Mesenchymal stem cell (in vitro differentiated cells and primary cell): ENCODE measurements around the gene RTP3. TPM values are rescaled to one million over a fixed set of nuclear protein-coding genes. Genes with fewer than 3 reads are reported as not detected.

Experiments used
- DNase-seq: peaks from one replicate; pipeline ENCODE4 v3.0.0-alpha.2; 2013
- H2AFZ ChIP-seq: one replicate; pipeline ENCODE4 v1.6.1; 2013; ENCODE audit warnings: low read depth, mild to moderate bottlenecking, control low read depth, inconsistent platforms, low read length, moderate library complexity
- H2AK5ac ChIP-seq: 2 replicates; pipeline ENCODE4 v1.6.1; 2013; ENCODE audit warnings: low read length, moderate library complexity, mild to moderate bottlenecking, inconsistent platforms; ENCODE audit not compliant: severe bottlenecking
- H2BK120ac ChIP-seq: one replicate; pipeline ENCODE4 v1.6.1; 2013; ENCODE audit warnings: low read depth, mild to moderate bottlenecking, inconsistent platforms, low read length, moderate library complexity
- H2BK12ac ChIP-seq, 2 experiments: one replicate each; pipeline ENCODE4 v1.6.1; 2013; ENCODE audit warnings: inconsistent platforms in 2 of 2, low read length in 2 of 2, mild to moderate bottlenecking in 2 of 2, moderate library complexity in 2 of 2, control low read depth in 1 of 2
- H2BK15ac ChIP-seq: one replicate; pipeline ENCODE4 v1.6.1; 2013; ENCODE audit warnings: mild to moderate bottlenecking, low read depth, inconsistent platforms; ENCODE audit not compliant: poor library complexity, severe bottlenecking
- H2BK5ac ChIP-seq: 2 replicates; pipeline ENCODE4 v1.6.1; 2013; ENCODE audit warnings: low read depth, mild to moderate bottlenecking, low read length, control low read depth, inconsistent platforms; ENCODE audit not compliant: poor library complexity, severe bottlenecking
- H3K14ac ChIP-seq, 2 experiments: one replicate each; pipeline ENCODE4 v1.6.1; 2013; ENCODE audit warnings: inconsistent platforms in 2 of 2, low read length in 2 of 2, control low read depth in 1 of 2, mild to moderate bottlenecking in 1 of 2, moderate library complexity in 1 of 2
- H3K18ac ChIP-seq, 2 experiments: one replicate each; pipeline ENCODE4 v1.6.1; 2013; ENCODE audit warnings: inconsistent platforms in 2 of 2, low read length in 2 of 2, control low read depth in 1 of 2, low read depth in 1 of 2, mild to moderate bottlenecking in 1 of 2
- H3K23ac ChIP-seq, 2 experiments: one replicate each; pipeline ENCODE4 v1.6.1; 2013; ENCODE audit warnings: inconsistent platforms in 2 of 2, low read length in 2 of 2, mild to moderate bottlenecking in 2 of 2, moderate library complexity in 2 of 2, control low read depth in 1 of 2
- H3K27ac ChIP-seq: 2 replicates; pipeline ENCODE4 v1.5.1; 2013; ENCODE audit warnings: mild to moderate bottlenecking, moderate library complexity, low read length, control low read depth, inconsistent platforms; ENCODE audit not compliant: poor library complexity, severe bottlenecking
- H3K27me3 ChIP-seq, 2 experiments: 2 replicates each; pipeline versions ENCODE4 v1.6.1 to v1.7.0; 2013; ENCODE audit warnings: low read length in 2 of 2, mild to moderate bottlenecking in 2 of 2, moderate library complexity in 2 of 2, control low read depth in 1 of 2, inconsistent platforms in 1 of 2; ENCODE audit not compliant: control insufficient read depth in 1 of 2, insufficient read depth in 1 of 2
- H3K36me3 ChIP-seq, 2 experiments: 2 replicates each; pipeline versions ENCODE4 v1.6.1 to v1.7.0; 2013; ENCODE audit warnings: low read length in 2 of 2, control low read depth in 1 of 2, inconsistent platforms in 1 of 2, low read depth in 1 of 2, mild to moderate bottlenecking in 1 of 2; ENCODE audit not compliant: insufficient read depth in 2 of 2, control insufficient read depth in 1 of 2
- H3K4ac ChIP-seq, 2 experiments: one replicate each; pipeline ENCODE4 v1.6.1; 2013; ENCODE audit warnings: inconsistent platforms in 2 of 2, low read length in 2 of 2, mild to moderate bottlenecking in 2 of 2, moderate library complexity in 2 of 2, control low read depth in 1 of 2, low read depth in 1 of 2
- H3K4me1 ChIP-seq: 2 replicates; pipeline ENCODE4 v1.6.1; 2013; ENCODE audit warnings: low read depth, low read length, control low read depth; ENCODE audit not compliant: control insufficient read depth, insufficient read depth
- H3K4me2 ChIP-seq: 2 replicates; pipeline ENCODE4 v1.6.1; 2013; ENCODE audit warnings: low read length, mild to moderate bottlenecking, inconsistent platforms; ENCODE audit not compliant: poor library complexity, severe bottlenecking
- H3K4me3 ChIP-seq, 2 experiments: 2 replicates each; pipeline versions ENCODE4 v1.5.1 to v1.7.0; 2013; ENCODE audit warnings: low read length in 2 of 2, mild to moderate bottlenecking in 2 of 2, control low read depth in 1 of 2, low read depth in 1 of 2; ENCODE audit not compliant: insufficient read depth in 1 of 2
- H3K79me1 ChIP-seq: replicated peaks from 2 replicates; pipeline ENCODE4 v1.6.1; 2013; ENCODE audit warnings: mild to moderate bottlenecking, control low read depth, low read length, inconsistent platforms; ENCODE audit not compliant: poor library complexity, severe bottlenecking
- H3K9ac ChIP-seq: 2 replicates; pipeline ENCODE4 v1.7.0; 2013; ENCODE audit warnings: mild to moderate bottlenecking, low read length, moderate library complexity
- H3K9me3 ChIP-seq: 2 replicates; pipeline ENCODE4 v1.7.0; 2013; ENCODE audit warnings: mild to moderate bottlenecking, low read length; ENCODE audit not compliant: control insufficient read depth
- H4K8ac ChIP-seq: one replicate; pipeline ENCODE4 v1.6.1; 2013; ENCODE audit warnings: inconsistent platforms, mild to moderate bottlenecking, low read length, moderate library complexity
- H4K91ac ChIP-seq: one replicate; pipeline ENCODE4 v1.6.1; 2013; ENCODE audit warnings: mild to moderate bottlenecking, low read length, inconsistent platforms
- WGBS: methylation state at CpG from one replicate; pipeline ENCODE4 v1.1.7; 2013; ENCODE audit warnings: mixed read lengths; 5-methylcytosine and 5-hydroxymethylcytosine counted together
- polyA plus RNA-seq, 2 experiments: library from polyadenylated mRNA; stranded (reverse); fragments of 200-250 nt; gene quantifications; one replicate each; pipeline ENCODE4 v1.2.3, GENCODE V29; 2013

The RTP3 gene
- not detected for polyA plus RNA-seq (2013, experiment 1 of 2)
- not detected for polyA plus RNA-seq (2013, experiment 2 of 2)

DNA sequence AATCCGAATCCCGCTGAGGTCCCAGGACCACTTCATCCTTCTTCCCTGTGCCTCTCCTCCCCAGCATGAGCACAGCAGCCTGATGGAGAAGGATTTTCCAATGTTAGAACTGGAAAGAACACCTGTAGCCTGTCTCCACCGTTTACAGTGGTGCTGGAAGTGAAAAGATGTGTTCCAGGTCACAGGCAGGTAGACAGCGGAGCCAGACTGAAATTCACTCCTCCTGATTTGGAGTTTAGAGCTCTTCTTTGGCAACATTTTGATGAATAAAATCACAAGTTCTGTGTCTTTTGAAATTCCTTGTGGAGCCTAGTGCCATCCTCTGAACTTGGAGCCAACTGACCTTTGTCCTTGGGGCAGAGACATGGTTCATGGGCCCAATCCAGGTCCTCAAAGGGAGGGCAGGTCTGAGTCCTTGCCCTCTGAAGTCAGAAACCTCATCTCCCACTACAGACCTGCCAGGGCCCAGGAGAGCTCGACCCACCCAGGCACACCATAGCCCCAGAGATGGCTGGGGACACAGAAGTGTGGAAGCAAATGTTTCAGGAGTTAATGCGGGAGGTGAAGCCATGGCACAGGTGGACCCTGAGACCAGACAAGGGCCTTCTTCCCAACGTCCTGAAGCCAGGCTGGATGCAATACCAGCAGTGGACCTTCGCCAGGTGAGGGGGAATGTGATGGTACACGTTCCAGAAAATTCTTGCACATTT, at the start of gene RTP3:
RTP3 (plus strand) TSS at position 421 of the 710 bp plus-strand sequence; CDS start at position 508, 87 bp downstream.
- Histone ChIP-seq H3K79me1 (no peaks in the 10 kb centered on the region), H2BK12ac (peak within 1 kb of the TSS in 1 of 2 experiments; percentile 55), H3K4me2 (no peak within 1 kb of the TSS), H2BK5ac (no peak within 1 kb of the TSS), H4K8ac (no peak within 1 kb of the TSS), H2BK15ac (peak within 1 kb of the TSS; percentile 84), H3K4me1 (peaks cover 2% of the 10 kb centered on the region), H3K9ac (no peak within 1 kb of the TSS), H2AFZ (no peak within 1 kb of the TSS), H3K27ac (no peak within 1 kb of the TSS), H3K23ac (no peak within 1 kb of the TSS), H3K36me3 (no peaks in the 10 kb centered on the region), H3K14ac (no peak within 1 kb of the TSS), H3K4ac (no peak within 1 kb of the TSS), H3K4me3 (no peak within 1 kb of the TSS), H4K91ac (peak within 1 kb of the TSS; percentile 70), H3K18ac (peak within 1 kb of the TSS in 1 of 2 experiments; percentile 10), H2BK120ac (no peak within 1 kb of the TSS), H2AK5ac (no peak within 1 kb of the TSS), H3K9me3 (no peaks in the 10 kb centered on the region), H3K27me3 (peaks cover 0 to 18% of the 10 kb centered on the region in 2 experiments)
- DNase-seq: no peak
- 86% methylated on average over 5 of the region's 9 CpGs for WGBS

DNA sequence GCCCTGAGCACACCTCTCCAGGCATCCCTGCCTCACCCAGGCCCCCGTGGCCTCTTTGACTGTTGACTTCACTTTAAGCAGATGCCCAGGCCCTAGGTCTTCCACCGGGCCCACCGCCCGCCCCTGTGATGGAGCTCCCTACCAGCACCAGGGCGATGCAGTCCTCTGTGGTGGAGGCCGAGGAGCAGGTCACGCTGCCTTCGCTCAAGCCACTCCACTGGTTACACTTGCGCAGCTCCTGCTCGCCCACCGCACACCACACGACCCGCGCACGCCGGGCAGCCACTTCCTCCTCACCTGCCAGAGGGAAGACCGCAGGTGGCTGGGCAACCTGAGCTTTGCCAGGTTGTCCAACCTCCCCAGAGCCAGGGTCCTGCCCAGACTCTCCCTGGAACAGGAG, 49.1 kb upstream of the RTP3 start:
- no peak for DNase-seq
- H3K9ac ChIP-seq: no peak overlapping the region
- peaks cover under 1% of the 10 kb centered on the region for H3K9me3 ChIP-seq
- no peak overlapping the region for H4K91ac ChIP-seq
- H3K4me3 ChIP-seq: no peak overlapping the region
- H3K27ac ChIP-seq: no peak overlapping the region
- H2BK15ac ChIP-seq: no peak overlapping the region
- 93% methylated on average over 17 of the region's 17 CpGs for WGBS
- H3K14ac ChIP-seq: no peak overlapping the region
- no peak overlapping the region for H3K18ac ChIP-seq
- no peak overlapping the region for H3K4ac ChIP-seq
- H3K27me3 ChIP-seq: peaks cover 32 to 83% of the 10 kb centered on the region in 2 experiments
- no peaks in the 10 kb centered on the region for H3K79me1 ChIP-seq
- no peaks in the 10 kb centered on the region for H3K4me1 ChIP-seq
- peak overlapping the region; percentile 25 for H4K8ac ChIP-seq
- H3K23ac ChIP-seq: no peak overlapping the region
- no peak overlapping the region for H3K4me2 ChIP-seq
- no peaks in the 10 kb centered on the region for H3K36me3 ChIP-seq
- H2BK120ac ChIP-seq: no peak overlapping the region
- no peak overlapping the region for H2AFZ ChIP-seq
- H2AK5ac ChIP-seq: no peak overlapping the region
- no peak overlapping the region for H2BK12ac ChIP-seq
- H2BK5ac ChIP-seq: no peak overlapping the region

DNA sequence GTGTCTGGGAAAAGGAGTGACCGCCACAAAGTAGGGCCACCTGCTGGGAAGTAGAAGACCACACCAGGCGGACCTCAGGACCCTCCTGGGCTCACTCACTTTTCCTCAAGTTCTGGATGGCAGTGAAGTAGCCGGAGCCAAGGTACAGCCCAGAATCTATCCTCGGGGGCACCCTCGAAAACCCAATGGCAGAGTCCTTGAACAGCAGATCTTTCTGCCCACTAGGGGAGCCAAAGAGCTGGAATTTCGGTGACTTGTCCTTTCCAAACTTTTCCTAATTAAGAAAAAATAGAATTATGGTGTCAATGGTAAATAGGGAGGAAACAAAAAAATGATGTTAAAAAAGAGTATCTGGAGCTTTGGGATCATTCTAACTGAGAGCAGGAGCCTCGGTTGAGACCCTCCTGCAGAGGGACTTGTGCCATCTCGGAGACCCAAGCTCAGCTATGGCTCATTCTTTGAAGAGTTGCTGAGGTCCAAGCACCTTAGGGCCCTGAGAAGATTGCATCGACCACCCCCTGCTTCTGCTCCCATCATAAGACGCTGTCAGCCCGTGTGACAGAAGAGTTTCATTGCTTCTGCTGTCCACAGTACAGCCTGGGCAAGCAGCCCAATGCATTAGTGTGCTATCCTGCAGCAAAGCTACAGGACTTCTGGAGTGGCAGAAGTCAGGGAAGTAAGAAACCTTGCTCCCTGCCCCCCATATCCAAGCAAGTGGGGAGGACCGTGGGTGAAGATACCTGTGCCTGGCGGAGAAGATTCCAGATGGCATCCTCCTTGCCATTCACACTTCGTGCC, 47.8 kb upstream of the RTP3 start:
- WGBS: 68% methylated on average over 13 of the region's 14 CpGs
- H4K8ac ChIP-seq: no peak overlapping the region
- no peaks in the 10 kb centered on the region for H3K79me1 ChIP-seq
- H3K23ac ChIP-seq: no peak overlapping the region
- DNase-seq: no peak
- no peak overlapping the region for H3K9ac ChIP-seq
- H3K4me1 ChIP-seq: no peaks in the 10 kb centered on the region
- H4K91ac ChIP-seq: no peak overlapping the region
- no peak overlapping the region for H2AFZ ChIP-seq
- H3K4me3 ChIP-seq: no peak overlapping the region
- H2AK5ac ChIP-seq: no peak overlapping the region
- no peak overlapping the region for H3K4me2 ChIP-seq
- H3K14ac ChIP-seq: no peak overlapping the region
- H3K36me3 ChIP-seq: no peaks in the 10 kb centered on the region
- H3K4ac ChIP-seq: no peak overlapping the region
- no peak overlapping the region for H2BK120ac ChIP-seq
- H2BK5ac ChIP-seq: no peak overlapping the region
- H3K27ac ChIP-seq: no peak overlapping the region
- H2BK15ac ChIP-seq: no peak overlapping the region
- peaks cover 44 to 90% of the 10 kb centered on the region in 2 experiments for H3K27me3 ChIP-seq
- H3K9me3 ChIP-seq: no peaks in the 10 kb centered on the region
- H3K18ac ChIP-seq: no peak overlapping the region
- no peak overlapping the region for H2BK12ac ChIP-seq

DNA sequence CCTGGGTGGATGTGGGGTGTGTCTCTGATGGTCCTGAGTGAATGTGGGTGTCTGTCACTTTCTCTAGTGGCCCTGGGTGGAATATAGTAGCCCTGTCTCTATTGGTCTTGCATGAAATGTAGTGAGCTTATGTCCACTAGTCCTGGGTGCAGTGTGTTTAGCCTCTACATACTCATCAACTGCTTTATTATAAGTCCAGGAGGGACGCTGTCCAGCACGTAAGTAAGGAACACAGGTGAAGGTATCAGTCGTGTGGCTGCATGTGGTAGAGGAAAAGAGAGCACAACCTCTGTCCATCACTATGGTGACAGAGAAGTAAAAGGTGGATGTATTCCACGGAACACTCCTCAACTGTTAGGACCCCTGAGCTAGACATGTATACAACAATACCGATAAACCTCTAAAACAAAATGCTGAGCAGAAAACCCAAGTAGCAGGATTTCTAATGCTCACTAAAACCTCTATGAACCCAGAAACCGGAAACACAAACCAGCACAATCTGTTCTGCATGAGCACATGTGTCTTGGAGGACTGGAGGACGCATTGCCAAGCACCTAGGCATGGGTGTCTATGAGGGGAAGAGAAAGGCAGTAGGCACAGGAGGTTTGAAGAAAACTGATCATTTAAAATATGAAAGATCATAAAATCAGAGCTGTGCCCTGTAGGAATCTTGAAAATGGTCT, 44.1 kb upstream of the RTP3 start:
- no peak overlapping the region for H3K4me2 ChIP-seq
- no peak overlapping the region for H2BK120ac ChIP-seq
- no peak overlapping the region for H2BK5ac ChIP-seq
- H3K9ac ChIP-seq: no peak overlapping the region
- H3K4me1 ChIP-seq: no peaks in the 10 kb centered on the region
- H3K18ac ChIP-seq: no peak overlapping the region
- WGBS: 80% methylated on average over 6 of the region's 7 CpGs
- H2AK5ac ChIP-seq: no peak overlapping the region
- no peak overlapping the region for H2BK12ac ChIP-seq
- H4K8ac ChIP-seq: no peak overlapping the region
- H3K14ac ChIP-seq: no peak overlapping the region
- no peak for DNase-seq
- no peak overlapping the region for H3K23ac ChIP-seq
- no peak overlapping the region for H3K27ac ChIP-seq
- no peaks in the 10 kb centered on the region for H3K9me3 ChIP-seq
- peaks cover 45 to 89% of the 10 kb centered on the region in 2 experiments for H3K27me3 ChIP-seq
- H3K79me1 ChIP-seq: no peaks in the 10 kb centered on the region
- no peak overlapping the region for H3K4me3 ChIP-seq
- no peak overlapping the region for H2BK15ac ChIP-seq
- H4K91ac ChIP-seq: no peak overlapping the region
- no peaks in the 10 kb centered on the region for H3K36me3 ChIP-seq
- no peak overlapping the region for H3K4ac ChIP-seq
- H2AFZ ChIP-seq: no peak overlapping the region
